HEK293T (cell line): ENCODE data around the gene GPR37L1.

Experiments
- ARNT ChIP-seq: fragments of 450-650 bp; IDR thresholded peaks from 2 replicates; pipeline ENCODE4 v1.6.1; 2017; ENCODE audit warnings: mild to moderate bottlenecking
- BHLHE40 ChIP-seq: fragments of 450-650 bp; IDR thresholded peaks from 2 replicates; pipeline ENCODE4 v1.6.1; 2016; ENCODE audit warnings: mild to moderate bottlenecking, moderate library complexity, borderline replicate concordance
- CTBP1 ChIP-seq: fragments of 450-650 bp; IDR thresholded peaks from 2 replicates; pipeline ENCODE4 v1.6.1; 2016; ENCODE audit warnings: borderline replicate concordance
- ELF4 ChIP-seq: fragments of 450-650 bp; IDR thresholded peaks from 2 replicates; pipeline ENCODE4 v1.6.1; 2017; ENCODE audit warnings: antibody characterized with exemption
- FOXA1 ChIP-seq: fragments of 450-650 bp; IDR thresholded peaks from 2 replicates; pipeline ENCODE4 v1.6.1; 2016; ENCODE audit warnings: mild to moderate bottlenecking
- FOXK2 ChIP-seq: fragments of 450-650 bp; IDR thresholded peaks from 2 replicates; pipeline ENCODE4 v1.6.1; 2016; ENCODE audit warnings: mild to moderate bottlenecking
- FOXM1 ChIP-seq: fragments of 450-650 bp; IDR thresholded peaks from 2 replicates; pipeline ENCODE4 v1.6.1; 2017; ENCODE audit warnings: mild to moderate bottlenecking, borderline replicate concordance
- HDGF ChIP-seq: fragments of 450-650 bp; IDR thresholded peaks from 2 replicates; pipeline ENCODE4 v1.6.1; 2017; ENCODE audit warnings: antibody characterized with exemption, borderline replicate concordance
- LEF1 ChIP-seq: fragments of 450-650 bp; IDR thresholded peaks from 2 replicates; pipeline ENCODE4 v1.6.1; 2017; ENCODE audit warnings: mild to moderate bottlenecking, borderline replicate concordance
- PKNOX1 ChIP-seq: fragments of 450-650 bp; IDR thresholded peaks from 2 replicates; pipeline ENCODE4 v1.6.1; 2016
- SP1 ChIP-seq: fragments of 450-650 bp; IDR thresholded peaks from 2 replicates; pipeline ENCODE4 v1.6.1; 2017
- SUZ12 ChIP-seq: fragments of 450-650 bp; IDR thresholded peaks from 2 replicates; pipeline ENCODE4 v1.6.1; 2016; ENCODE audit warnings: mild to moderate bottlenecking
- TARDBP ChIP-seq: fragments of 450-650 bp; IDR thresholded peaks from 2 replicates; pipeline ENCODE4 v1.6.1; 2016
- ZNF384 ChIP-seq: fragments of 450-650 bp; IDR thresholded peaks from 2 replicates; pipeline ENCODE4 v1.6.1; 2016

DNA sequence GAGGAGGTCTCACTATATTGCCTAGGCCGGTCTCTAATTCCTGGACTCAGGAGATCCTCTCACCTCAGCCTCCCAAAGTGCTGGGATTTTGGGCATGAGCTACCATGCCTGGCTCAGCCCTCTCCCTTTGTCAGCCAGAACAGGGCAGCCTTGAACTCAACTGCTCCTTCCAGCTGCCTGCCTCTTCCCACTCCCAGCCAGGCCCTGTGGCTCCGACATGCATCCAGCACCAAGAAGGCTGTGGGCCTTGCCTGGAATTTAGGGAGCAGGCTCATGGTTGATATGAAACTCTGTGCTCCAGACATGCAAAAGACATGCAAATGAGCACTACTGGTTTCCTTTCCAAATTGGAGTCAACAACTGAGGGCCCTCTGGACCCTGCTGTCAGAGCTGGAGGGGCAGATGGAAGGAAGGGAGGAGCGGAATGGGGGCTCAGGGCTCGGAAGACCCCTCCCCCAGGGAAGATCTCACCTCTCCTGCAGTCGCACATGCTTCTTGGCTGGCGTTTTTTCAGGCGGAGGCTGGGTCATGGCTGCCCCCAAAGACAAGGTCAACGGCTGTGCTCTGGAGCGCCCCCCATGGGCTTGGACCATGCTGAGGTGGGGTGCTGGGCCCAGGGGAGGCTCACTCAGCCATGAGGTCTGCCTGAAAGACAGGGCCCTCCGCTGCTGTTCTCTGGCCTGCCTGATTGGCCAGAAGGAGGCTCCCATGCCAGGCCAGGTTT is 36.3 kb downstream of the GPR37L1 start:
- no peak for TF ChIP-seq PKNOX1
- no peak for TF ChIP-seq CTBP1
- TF ChIP-seq FOXK2, result no peak
- TF ChIP-seq SP1, result no peak
- no peak for TF ChIP-seq BHLHE40
- TF ChIP-seq HDGF, result no peak
- TF ChIP-seq FOXM1, result no peak
- TF ChIP-seq ARNT, result no peak
- no peak for TF ChIP-seq FOXA1
- no peak for TF ChIP-seq SUZ12
- no peak for TF ChIP-seq ELF4
- TF ChIP-seq ZNF384, result no peak
- TF ChIP-seq LEF1, result no peak
- no peak for TF ChIP-seq TARDBP
